Heart left ventricle (tissue), 13 donors: Measurements from ENCODE around the gene SPDYE17.
"Not testable (repeated sequence)": the region's sequence is repeated elsewhere in the genome, so short reads cannot be mapped to it uniquely, and the experiment has no call there.

Source experiments
- CTCF ChIP-seq, 12 donors: fragments of 200-600 bp; sonication (generic) in 4 of 12; IDR thresholded peaks; one replicate each; pipeline versions ENCODE4 v1.5.0 to v1.8.0; 2018 to 2022; ENCODE audit warnings: antibody characterized with exemption in 12 of 12, mild to moderate bottlenecking in 5 of 12
- POLR2A ChIP-seq, 2 donors: fragments of 450-650 bp; IDR thresholded peaks; one replicate each; pipeline ENCODE4 v1.6.1; 2017; ENCODE audit warnings: antibody characterized with exemption in 2 of 2, mild to moderate bottlenecking in 2 of 2, moderate library complexity in 2 of 2
- donor health status: ischemic (EF 13 %, LVEDD 7.1; RV severe dilation, severe dysfunction).
- donor health status: DM: no; HTN: yes; CAD: no.
- donor health status: DM: no; HTN: no; CAD: no.
- donor health status: ischemic (EF 25% LVEDD 6.9; RV normal size, moderate dysfunction).
- donor health status: ischemic (EF 25% LVEDD 5.7; RV mildly dilated, moderate dysfunction).
- donor health status: ischemic (EF 35%, LVEDD 5.7; RV mildly dilated, moderate dysfunction).
- donor health status: nonischemic (EF 11% LVEDD 7.7; RV severe dilation, severe dysfunction).
- donor health status: DM: yes; HTN: yes; CAD: no.
- donor health status: PGD.
- donor health status: ischemic (EF 29% LVEDD 5.4; RV normal size, mild dysfunction).
- donor health status: nonischemic (EF 23%, LVEDD 6.1; RV moderate dilation, normal function).

- TF ChIP-seq CTCF, POLR2A (IDR thresholded peaks at IDR 0.05): not testable (repeated sequence)
Observed at GRCh38 chr7:76999474-77000107, 32.6 kb downstream of the SPDYE17 start.
